PC-3 (cell line): ENCODE measurements around the gene DCUN1D5.

Experiments
- CTCF ChIP-seq: fragments of 300-600 bp; sonication (generic); conservative IDR thresholded peaks from 2 replicates; pipeline ENCODE4 v1.5.1; 2017; ENCODE audit warnings: antibody characterized with exemption, low read depth, mild to moderate bottlenecking, low read length
- EZH2phosphoT487 ChIP-seq: fragments of 300-600 bp; sonication (generic); IDR thresholded peaks from 2 replicates; pipeline ENCODE4 v1.6.1; 2018; ENCODE audit warnings: mild to moderate bottlenecking, antibody characterized with exemption, low read length, borderline replicate concordance

- no peak for TF ChIP-seq CTCF
- TF ChIP-seq EZH2phosphoT487: no peak
Observed at GRCh38 chr11:103111400-103111799, 19.4 kb upstream of the DCUN1D5 start.
